Middle frontal gyrus (tissue), 1 donor: ENCODE data around the gene C1orf159.

Source experiments
- DNase-seq: peaks from one replicate; pipeline ENCODE4 v3.0.0-alpha.2; 2015; ENCODE audit warnings: low spot score; ENCODE audit errors: extremely low spot score

C1orf159 gene

DNA sequence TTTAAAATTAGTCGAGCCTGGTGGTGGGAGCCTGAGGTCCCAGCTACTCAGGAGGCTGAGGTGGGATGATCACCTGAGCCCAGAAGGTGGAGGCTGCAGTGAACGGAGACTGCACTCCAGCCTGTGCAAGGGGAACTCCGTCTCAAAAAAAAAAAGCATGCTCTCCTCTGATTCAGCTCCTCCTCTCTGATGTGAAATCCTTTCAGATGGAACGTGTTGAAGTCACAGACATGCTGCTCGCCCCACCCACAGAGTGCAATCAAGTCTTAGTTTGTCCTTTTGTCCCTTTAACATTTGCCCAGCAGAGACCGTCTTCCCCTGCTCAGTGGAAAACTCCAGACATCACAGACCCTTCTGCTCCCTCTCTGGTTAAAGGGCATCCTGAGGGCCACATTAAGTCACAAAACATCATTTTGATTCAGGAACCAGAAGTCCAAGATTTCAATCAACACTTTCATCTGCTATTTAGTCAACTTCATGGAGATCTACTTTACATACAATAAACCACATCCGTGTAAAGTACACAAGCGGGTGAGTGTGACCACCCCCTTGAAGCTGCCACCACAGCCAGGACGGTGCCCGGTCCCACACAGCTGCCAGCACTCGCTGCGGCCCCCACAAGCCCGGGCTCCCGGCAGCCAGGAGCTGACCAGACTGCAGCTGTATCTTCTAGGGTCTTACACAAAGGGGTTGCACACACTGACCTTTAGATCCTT lies 22.8 kb downstream of the C1orf159 start:
- no peak for DNase-seq

DNA sequence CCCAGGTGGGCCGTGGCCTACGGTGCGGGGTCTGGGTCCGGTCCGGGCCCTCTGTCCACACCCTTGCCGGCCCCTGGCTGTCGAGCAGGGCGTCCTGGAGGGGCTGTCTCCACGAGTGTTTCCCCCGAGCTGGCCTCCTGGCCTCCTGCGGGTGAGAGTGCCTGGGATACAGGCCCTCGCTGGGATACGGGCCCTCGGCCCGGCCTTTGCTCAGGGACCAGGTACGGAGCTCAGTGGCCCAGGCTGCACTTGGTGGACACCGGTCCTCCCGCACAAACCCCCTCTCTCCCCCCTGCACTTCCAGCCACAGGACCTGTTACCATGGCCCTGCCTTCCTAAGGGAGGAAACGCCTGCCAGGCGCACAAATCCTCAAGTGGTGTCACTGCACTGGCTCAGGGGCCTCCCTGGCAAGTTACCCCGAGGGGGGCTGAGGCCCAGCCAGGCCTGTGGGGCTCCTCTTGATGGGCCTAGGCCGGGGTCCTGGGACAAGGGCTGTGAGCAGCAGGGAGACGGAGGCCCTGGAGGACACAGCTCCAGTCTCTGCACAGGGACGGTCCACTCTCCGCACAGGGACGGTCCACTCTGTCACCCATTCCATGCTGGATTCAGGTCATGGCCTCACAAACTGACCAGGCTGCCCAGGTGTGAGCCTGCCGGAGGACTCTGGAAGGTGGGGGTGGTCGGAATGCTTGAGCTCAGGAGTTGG lies 23.6 kb downstream of the C1orf159 start:
- DNase-seq, result no peak

DNA sequence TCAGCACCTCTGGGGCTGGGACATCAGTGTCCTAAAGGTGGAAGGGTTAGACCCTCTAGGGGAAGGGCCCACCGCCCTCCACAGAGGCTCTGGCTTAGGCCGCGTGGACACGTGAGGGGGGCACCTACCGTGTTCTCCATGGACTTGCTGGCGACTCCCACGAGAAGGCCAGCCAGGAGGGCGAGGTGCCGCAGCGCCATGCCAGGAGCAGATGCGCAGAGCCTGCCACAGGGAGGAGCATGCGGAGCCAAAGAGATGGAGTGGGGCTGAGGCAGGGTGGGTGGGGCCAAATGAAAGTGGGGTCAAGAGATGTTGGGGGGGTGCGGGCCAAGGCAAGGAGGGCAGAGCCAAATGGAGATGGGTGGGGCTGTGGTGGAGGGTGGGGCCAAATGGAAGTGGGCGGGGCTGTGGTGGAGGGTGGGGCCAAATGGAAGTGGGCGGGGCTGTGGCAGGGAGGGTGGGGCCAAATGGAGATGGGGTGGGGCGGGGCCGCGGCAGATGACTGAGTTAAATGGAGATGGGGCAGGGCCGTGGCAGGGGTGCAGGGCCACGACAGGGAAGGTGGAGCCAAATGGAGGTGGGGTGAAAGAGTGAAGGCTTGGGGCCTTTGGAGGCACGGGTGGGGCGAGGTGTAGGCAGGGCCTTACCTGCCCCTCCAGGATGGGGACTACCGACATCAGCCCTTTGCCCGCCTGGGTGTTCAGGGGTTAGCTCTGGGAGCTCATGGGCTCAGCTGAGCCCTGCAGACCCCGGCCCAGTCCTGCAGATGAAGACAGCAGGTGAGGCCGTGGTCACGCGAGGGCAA lies 24.3 kb downstream of the C1orf159 start:
- no peak for DNase-seq

DNA sequence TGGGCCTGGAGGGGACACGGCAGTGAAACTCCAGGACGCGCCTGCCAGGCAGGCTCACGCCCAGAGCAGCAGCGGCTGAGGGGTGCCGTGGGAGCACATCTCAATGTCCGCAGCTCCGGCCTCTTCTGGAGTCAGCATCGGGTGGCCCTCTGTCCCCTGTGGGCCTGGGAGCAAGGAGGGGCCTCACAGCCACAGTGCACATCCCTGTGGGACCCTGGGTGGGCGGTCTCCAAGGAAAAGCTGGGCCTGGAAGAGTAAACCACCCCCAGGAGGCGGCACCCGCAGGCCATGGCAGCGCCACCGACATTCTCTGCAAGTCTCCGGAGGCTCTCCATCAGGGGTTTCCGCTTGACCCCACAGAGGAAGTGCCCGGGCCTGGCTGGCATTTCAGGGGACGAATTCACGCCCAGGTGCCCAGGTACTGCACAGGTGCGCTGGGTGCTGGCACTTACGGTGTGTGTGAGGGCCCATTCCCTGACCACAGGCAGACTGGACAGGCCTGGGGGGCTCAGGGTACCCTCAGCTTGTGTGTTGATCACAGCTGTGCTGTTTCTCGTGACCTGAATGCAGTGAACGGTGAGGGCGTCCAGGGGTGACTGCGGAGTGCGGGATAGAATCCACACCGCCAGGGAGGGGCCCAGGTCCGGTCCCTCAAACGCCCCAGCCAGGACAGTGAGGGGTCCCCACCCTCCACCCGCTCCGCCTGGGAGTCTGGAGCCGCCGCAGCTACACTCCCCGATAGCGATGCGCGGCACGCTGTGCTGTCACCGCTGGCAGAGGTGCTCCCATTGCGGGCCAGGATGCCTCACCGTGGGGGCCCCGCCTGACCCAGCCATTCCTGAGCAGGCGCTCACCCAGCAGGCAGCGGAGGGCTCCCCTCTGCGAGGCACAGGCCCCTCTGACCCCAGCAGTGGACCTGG lies 25.2 kb downstream of the C1orf159 start:
- DNase-seq, result no peak

DNA sequence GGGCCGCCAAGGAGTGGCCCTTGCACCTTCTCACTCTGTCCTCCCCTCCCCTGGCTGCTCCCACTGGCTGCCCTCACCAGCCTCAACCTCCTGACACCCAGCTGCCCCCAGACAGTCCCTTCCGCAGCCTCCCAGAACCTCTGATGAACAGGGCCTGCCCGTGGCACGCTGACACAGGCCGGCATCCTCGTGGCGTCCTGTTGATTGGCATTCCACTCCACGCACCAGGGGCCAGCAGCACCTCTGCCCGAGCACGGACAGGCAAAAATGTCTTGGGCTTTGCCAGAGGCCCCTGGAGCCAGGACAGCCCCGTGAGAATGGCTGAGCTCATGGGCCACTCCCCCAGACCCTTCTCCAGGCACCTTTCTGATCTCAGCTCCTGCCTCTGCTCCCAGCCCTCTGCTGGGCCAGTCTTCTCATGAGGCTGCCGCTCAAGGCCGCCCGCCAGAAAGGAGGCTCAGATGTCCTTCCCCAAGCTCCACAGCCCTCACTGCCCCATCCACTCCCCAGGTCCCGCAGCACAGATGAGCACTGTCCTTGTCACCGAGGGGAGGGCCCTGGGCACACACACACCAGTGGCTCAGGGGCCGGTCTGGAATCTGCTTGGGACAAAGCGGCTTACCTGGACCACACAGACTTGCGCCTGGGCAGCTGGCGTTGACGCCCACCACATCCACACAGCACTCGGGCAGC lies 26.0 kb downstream of the C1orf159 start:
- no peak for DNase-seq

DNA sequence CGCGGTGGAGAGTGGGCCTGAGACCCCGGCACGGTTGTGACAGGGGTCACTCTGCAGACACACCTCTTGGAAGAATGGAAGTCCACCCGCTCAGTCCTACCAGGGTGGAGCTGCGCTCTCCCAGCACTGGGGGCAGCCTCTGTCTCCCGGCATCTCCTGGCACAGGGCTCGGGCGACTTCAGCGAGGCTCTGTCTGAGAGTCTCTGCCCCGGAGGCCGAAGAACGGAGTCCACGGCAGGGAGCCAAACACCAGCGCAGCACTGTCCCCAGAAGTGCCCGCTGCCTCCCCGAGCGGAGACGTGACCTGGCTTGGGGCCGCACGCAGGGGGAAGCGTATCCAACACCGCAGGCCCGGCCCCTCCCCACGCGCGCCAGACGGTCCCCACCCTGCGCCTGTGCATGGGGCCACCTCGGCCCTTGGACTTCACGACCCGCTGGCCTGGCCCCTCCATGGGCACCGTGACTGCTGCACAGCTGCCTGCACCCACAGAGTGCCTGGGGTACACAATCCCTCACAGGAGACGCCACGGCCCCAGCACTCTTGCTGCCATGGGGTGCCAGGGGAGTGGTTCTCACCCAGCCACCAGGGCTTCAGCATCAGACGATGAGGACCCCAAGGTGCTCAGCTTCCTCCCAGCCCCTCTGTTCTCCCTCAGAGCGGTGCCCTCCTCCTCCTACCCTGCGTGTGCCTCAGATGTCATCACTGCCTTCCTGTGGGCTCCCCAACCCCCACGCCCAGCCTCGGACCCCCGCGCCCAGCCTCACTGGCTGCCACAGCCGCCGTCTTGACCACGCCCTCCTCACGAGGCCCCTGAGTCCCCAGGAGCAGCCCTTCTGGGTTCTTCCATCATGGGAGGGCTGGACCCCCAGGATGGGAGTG lies 26.8 kb downstream of the C1orf159 start:
- no peak for DNase-seq

DNA sequence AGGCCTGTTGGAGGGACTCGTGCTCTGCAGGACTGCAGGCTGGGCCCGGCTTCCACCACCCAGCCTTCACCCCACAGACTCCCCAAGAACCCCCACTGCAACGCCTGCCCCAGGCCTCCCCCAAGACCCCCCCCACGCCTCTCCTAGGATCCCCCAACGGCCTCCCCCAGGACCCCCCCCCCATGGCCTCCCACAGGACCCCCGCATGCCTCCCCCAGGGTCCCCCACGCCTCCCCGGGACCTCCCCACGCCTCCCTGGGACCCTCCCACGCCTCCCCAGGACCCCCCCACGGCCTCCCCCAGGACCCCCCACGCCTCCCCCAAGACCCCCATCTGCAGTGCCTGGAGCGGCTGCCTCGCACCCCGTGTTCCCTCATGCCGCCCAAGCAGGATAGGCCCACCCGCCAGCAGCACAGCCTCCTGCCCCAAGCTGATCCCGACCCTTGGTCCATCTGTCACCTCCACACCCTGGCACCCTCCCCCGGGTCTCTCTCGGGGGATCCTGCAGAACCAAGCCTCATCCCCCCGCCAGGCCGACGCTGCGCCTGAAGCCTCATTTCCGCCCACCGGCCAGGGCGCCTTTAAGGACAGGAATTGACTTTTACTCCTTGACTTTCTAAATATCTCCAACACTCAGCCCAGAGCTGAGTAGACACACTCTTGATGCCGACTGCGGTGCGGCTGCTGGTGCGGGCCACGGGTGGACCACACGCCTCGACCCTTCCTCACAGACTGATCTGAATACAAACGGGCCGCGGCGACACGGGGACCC lies 27.7 kb downstream of the C1orf159 start:
- no peak for DNase-seq

DNA sequence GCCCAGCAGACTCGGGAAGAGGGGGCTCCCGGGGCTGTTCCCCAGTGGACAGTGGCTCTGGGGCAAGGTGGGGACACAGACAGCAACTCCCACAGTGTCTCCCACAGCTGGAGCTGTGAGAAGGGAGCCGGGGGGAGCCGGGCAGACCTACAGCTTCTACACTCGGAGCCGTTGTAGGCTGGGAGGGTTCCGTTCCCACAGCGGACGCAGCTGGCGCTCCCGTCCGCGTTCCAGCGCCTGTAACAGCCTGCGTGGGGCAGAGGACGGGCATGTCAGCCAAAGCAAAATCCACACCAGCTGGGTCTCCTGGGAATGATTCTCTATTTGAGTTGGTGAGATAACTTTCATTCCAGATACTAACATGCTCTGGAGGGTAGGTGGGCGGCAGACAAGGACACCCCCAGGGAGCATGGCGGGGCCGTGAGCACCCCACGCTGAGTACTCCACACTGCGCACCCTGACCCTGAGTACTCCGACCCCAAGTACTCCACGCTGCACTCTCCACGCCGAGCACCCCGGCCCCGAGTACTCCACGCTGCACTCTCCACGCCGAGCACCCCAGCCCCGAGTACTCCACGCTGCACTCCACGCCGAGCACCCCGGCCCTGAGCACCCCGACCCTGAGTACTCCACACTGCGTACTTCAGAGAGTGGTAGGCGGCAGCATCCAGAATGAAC lies 28.4 kb downstream of the C1orf159 start:
- no peak for DNase-seq

DNA sequence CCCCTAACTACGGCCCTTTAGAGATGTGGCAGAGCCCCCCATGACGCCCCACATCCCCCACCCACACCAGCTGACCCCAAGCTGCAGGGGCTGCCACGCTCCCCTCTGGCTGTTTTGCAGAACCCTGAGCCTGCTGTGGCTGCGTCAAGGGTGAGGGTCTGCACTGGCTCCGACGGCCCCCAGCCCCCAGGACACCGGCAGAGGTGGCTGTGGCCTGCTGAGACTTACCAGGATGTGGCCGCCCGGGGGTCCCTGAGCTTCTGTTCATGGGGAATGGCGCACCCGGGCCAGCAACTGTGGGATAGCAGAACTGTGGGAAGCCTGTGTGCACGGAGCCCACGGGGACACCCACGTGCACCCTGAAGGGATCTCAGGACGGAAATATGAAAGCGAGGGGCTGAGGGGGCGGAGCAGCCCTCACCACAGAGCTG lies 29.0 kb downstream of the C1orf159 start:
- DNase-seq, result no peak

DNA sequence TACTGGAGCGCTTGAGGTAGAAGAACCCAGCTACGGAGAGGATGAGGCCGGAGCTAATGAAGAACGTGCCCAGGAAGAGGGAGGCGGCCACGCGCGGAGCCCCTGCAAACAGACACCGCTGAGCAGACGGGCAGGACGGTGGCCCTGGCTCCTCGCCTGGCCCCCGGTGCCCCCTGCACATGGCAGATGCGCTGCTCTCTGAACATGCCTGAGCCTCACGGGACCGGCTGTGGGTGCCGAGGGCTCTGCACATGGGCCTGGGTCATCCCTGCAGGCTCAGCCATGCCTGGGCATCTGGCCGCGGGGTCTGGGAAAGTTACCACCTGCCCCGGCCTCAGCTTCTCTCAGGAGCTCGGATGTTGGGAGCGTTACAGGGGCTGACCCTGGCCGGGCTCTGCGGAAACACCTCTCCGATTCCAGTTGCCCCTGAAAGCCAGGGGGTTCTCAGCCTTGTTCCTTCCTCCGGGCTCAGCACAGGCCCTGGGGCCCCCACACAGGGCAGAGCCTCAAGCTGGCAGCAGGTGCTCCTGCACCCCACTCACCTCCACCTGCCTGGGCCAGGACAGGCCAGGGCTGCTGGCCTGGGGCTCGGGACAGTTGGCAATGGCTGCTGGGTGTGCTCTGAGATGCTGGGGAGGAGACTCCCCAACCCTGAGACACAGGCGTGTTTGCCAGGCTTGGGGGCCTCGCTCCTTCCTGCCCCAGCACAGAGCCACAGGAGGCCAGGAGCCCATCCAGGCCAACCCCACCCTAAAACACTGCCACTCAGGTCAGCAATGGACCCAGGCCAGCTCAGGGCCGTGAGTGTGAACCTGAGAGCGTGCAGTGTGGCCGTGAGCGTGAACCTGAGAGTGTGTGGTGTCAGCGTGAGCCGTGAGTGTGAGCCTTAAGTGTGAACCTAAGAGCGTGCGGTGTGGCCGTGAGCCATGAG lies 29.7 kb downstream of the C1orf159 start:
- no peak for DNase-seq

DNA sequence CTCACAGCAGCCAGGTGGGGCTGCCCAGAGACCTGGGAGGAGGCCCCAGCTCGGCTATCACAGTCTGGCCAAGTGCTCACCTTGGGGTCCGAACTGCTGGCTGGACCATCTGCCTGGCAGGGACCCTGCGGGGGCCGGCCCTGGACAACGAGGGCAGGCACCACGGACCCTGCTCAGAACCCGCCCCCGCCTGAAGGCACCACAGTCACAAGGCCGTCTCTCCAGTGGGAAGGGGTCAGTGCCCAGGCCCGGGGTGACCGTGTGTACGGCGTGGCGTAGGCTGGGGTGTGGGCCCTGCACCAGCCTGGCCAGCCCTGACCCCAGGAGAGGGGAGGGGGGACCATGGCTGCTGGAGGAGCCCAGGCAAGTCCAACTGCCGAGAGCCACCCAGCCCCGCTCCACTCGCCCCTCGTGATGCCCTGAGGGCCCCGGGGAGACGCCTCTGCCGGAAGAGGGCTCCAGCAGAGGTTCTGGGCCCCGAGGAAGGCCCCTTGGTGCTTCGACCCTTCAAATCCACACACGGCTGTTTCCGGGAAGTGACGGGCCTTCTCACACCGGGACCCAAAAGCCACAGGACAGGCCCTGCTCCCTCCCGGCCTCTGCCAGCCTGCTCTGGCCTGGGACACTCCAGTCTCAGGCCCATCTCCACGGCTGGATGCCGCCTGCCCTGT lies 30.6 kb downstream of the C1orf159 start:
- no peak for DNase-seq

DNA sequence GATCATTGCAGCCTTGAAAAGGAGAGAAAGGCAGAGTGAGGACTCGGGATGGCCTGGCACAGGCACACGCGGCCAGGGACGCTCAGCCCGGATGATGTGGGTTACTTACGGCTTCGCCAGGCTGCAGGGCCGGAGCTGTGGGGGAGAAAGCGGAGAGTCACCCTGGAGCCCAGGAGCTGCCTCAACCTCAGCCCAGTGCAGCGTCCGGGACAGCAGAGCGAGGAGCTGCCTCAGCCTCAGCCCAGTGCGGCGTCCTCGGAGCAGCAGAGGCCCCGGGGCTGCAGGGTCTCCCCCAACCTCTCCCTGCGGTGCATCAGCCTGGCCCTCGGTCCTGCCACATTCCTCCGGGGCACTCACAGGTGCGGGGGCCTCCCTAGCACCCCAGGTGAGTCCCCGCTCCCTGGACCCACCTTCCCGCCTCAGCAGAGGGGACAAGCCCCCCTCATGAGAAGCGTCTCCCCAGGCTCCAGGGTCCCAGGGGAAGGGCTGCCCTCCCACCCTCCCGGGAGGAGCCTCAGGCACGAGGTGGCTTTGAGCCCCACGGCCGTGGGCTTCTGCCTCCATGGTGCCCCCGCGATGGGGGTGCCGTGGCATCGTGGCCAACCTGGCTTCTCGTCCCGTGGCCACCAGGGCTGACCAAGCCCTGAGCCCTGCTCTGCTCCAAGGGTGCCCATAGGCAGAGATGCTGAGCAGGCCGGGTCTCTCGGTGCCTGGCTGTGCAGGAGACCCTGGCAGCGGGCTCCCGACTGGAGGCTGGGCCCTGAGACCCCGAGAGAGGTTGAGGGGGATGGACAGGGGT lies 31.3 kb downstream of the C1orf159 start:
- no peak for DNase-seq

DNA sequence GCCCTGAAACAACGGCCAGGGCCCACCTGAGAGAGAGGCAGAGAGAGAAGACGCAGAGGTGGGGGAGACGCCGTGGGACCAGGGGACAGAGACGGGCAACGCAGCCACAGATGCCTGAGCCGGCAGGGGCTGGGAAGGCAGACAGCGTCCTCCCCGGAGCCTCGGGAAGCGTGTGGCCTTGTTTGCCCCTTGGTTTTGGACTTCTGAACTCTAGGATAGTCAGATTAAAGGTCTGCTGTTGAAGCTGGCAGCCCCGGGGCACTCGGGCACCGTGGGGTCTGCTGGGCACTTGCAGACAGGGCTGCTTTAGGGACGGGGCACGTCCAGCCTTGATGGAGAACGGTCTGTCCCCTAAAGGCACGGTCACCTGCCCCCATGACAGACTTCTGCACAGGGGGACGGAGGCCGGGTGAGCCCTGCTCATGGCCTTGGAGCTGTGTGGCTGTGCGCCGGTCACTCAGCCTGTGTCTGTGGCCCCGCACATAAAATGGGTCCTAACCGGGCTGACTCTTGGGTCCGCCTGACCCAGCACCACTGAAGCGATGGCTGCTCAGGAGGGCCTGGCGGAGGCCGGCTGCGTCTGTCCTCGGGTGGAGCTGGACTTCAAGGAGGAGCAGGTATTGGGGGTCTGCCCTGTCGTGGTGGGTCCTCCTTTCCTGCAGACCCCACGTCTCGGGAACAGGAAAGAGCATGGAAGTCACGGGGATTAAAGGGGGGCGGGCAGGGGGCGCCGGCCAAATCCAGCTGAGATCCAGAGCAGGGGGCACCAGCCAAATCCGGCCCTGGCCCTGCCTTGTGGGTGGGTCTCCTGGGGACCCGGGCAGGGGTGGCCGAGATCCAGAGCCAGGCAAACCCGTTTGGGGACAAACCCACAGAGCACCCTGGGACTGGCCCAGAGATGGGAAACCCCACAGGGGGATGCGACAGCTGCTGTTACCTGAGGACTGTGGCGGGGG lies 32.2 kb downstream of the C1orf159 start:
- no peak for DNase-seq

DNA sequence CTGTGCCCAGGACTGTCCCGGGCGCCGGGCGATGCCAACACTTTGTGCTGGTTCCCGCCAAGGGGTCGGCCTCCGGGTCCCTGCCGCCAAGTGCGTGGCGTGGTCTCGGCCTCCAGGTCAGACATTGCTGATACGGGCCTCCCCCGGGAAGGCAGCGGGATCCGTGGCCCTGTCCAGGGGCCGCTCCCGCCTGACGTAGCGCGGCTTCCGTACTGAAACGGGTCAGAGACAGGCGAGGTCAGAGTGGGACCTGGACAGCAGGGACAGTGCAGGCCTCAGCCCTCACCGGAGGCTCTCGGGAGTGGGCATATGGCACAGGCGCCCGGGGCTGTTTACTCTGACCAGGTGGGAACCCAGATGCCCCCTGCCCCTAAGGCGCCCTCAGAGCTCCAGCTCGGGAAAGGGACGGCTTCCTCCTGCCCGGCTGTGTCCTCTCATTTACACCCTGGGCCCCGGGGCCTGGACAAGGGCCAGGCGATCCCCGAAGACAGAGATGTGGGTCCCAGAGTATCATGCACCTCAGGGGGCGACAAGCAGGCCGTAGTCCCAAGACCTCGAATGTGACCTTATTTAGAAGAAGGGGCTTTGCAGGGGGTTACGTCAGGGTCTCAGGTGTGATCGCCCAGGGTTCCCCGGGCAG lies 33.0 kb downstream of the C1orf159 start:
- no peak for DNase-seq
